HL-60 (cell line): ENCODE results near the gene OR1G1.

Experiments used
- DNase-seq, 2 experiments: peaks; one replicate each; pipeline ENCODE4 v3.0.0-alpha.2; 2010 to 2020; ENCODE audit warnings: low read depth in 1 of 2, low spot score in 1 of 2
- H3K27ac ChIP-seq: fragments of 250-450 bp; sonication (Bioruptor Pico); replicated peaks from 2 replicates; pipeline ENCODE4 v1.5.1; 2020; ENCODE audit warnings: mild to moderate bottlenecking, moderate library complexity
- H3K27me3 ChIP-seq: fragments of 250-450 bp; sonication (Bioruptor Pico); 2 replicates; pipeline ENCODE4 v1.5.1; 2021; ENCODE audit warnings: mild to moderate bottlenecking, moderate library complexity; ENCODE audit not compliant: insufficient read depth, poor library complexity, severe bottlenecking
- H3K4me3 ChIP-seq: replicated peaks from 2 replicates; pipeline ENCODE4 v1.5.1; 2011; ENCODE audit warnings: mild to moderate bottlenecking, control low read depth, low read length; ENCODE audit not compliant: insufficient read depth
- CTCF ChIP-seq: IDR thresholded peaks from one replicate; pipeline ENCODE4 v1.5.1; 2011; ENCODE audit warnings: low read length, control low read depth, inconsistent platforms; ENCODE audit not compliant: insufficient read depth
- GABPA ChIP-seq: IDR thresholded peaks from 2 replicates; pipeline ENCODE4 v1.6.1; 2012; ENCODE audit warnings: low read depth
- POLR2AphosphoS5 ChIP-seq: IDR thresholded peaks from 2 replicates; pipeline ENCODE4 v1.6.1; 2012; ENCODE audit warnings: low read depth
- SPI1 ChIP-seq: IDR thresholded peaks from 2 replicates; pipeline ENCODE4 v1.6.1; 2012; ENCODE audit warnings: low read depth, mild to moderate bottlenecking, borderline replicate concordance
- TF ChIP-seq, protein P1 (sequence below): IDR thresholded peaks from 2 replicates; pipeline ENCODE4 v1.6.1; 2012; ENCODE audit warnings: low read depth; ENCODE audit not compliant: insufficient replicate concordance

The OR1G1 gene

GRCh38 chr17:3104322-3104721 lies 23.0 kb downstream of the OR1G1 start, which contains the start of gene OR1D2:
Gene OR1D2 (minus strand): TSS chr17:3104422. CDS start chr17:3092996, 11,426 bp downstream.
- Histone ChIP-seq H3K27me3 (no peaks in the 10 kb centered on the region), H3K4me3 (no peak within 1 kb of the TSS), H3K27ac (no peak within 1 kb of the TSS)
- no peak for DNase-seq
- TF ChIP-seq, protein P1, sequence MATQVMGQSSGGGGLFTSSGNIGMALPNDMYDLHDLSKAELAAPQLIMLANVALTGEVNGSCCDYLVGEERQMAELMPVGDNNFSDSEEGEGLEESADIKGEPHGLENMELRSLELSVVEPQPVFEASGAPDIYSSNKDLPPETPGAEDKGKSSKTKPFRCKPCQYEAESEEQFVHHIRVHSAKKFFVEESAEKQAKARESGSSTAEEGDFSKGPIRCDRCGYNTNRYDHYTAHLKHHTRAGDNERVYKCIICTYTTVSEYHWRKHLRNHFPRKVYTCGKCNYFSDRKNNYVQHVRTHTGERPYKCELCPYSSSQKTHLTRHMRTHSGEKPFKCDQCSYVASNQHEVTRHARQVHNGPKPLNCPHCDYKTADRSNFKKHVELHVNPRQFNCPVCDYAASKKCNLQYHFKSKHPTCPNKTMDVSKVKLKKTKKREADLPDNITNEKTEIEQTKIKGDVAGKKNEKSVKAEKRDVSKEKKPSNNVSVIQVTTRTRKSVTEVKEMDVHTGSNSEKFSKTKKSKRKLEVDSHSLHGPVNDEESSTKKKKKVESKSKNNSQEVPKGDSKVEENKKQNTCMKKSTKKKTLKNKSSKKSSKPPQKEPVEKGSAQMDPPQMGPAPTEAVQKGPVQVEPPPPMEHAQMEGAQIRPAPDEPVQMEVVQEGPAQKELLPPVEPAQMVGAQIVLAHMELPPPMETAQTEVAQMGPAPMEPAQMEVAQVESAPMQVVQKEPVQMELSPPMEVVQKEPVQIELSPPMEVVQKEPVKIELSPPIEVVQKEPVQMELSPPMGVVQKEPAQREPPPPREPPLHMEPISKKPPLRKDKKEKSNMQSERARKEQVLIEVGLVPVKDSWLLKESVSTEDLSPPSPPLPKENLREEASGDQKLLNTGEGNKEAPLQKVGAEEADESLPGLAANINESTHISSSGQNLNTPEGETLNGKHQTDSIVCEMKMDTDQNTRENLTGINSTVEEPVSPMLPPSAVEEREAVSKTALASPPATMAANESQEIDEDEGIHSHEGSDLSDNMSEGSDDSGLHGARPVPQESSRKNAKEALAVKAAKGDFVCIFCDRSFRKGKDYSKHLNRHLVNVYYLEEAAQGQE = no peak
- TF ChIP-seq CTCF (no peak), SPI1 (no peak), POLR2AphosphoS5 (no peak), GABPA (no peak)
